ENCODE data around the gene RNF6. TPM values are rescaled to one million over a fixed set of nuclear protein-coding genes. Genes with fewer than 3 reads are reported as not detected.

RNF6 gene
- total and polyA plus RNA-seq, 4 experiments from 2014 or later, result 36.3 to 54.9 (median 47.3) TPM

GRCh38 chr13:26198116-26198515 is 24.0 kb downstream of the RNF6 start:
- H3K9me3 Mint-ChIP-seq, result peaks cover 0 to 31% (median 23%) of the 10 kb centered on the region in 8 donors
- CTCF ChIA-PET (ENCODE audit: partially characterized antibody), result interaction anchor here (5.5 kb wide), 1 partner anchor 13 kb away, joined by 35 read pairs; no protein-coding TSS in a partner anchor

DNA sequence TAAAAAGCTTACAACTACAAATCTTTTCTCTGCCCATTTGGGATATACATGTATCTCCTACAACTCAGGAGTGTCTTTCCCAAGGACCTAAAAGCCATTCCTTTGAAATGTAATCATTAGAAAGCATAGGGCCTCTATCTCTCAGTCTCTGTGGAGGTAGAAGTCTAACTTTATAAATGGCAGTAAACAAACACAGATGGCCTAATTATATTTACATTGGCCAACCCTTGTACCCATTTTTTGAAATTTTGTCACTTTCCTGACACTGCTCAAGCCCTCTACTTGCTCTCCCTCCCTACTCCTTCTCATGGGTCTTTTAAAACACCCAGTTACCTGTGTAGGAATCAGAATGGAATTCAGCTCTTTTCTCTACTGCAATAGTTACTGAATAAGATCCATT is 24.8 kb downstream of the RNF6 start:
- peaks cover 0 to 2% (median 0%) of the 10 kb centered on the region in 4 donors for H3K4me1 Mint-ChIP-seq
- no peaks in the 10 kb centered on the region for H3K27me3 Mint-ChIP-seq
- no peak overlapping the region for H3K27ac Mint-ChIP-seq
- peaks cover 0 to 31% (median 23%) of the 10 kb centered on the region in 8 donors for H3K9me3 Mint-ChIP-seq
- no peak overlapping the region for H3K27ac ChIP-seq (ENCODE audit: low read depth, low read length)
- H3K27me3 ChIP-seq (ENCODE audit: insufficient read depth, low read length), result no peaks in the 10 kb centered on the region
- POLR2A ChIA-PET (ENCODE audit: partially characterized antibody), result no interaction called here
- DNase-seq, result no peak
- no peaks in the 10 kb centered on the region for H3K36me3 ChIP-seq (ENCODE audit: insufficient read depth, low read length)
- no peak overlapping the region for H3K4me3 Mint-ChIP-seq
- H3K4me1 ChIP-seq (ENCODE audit: insufficient read depth, low read length), result no peaks in the 10 kb centered on the region
- CTCF ChIA-PET (ENCODE audit: partially characterized antibody), result interaction anchor here (1.7 kb wide), 1 partner anchor 12 kb away, joined by 5 read pairs; no protein-coding TSS in a partner anchor
- intact Hi-C loops (cut with micrococcal nuclease), result no loop called here
- H3K36me3 Mint-ChIP-seq, result peaks cover 34 to 60% of the 10 kb centered on the region in 2 donors
- no peak overlapping the region for H3K4me3 ChIP-seq (ENCODE audit: low read length in 2 of 2)
- no peaks in the 10 kb centered on the region for H3K9me3 ChIP-seq (ENCODE audit: control insufficient read depth in 1 of 2, low read length in 2 of 2)

More at GRCh38 chr13:26198116-26198515, 24.0 kb downstream of the RNF6 start:
- Histone ChIP-seq H3K4me1 (ENCODE audit: insufficient read depth, low read length) (no peaks in the 10 kb centered on the region), H3K36me3 (ENCODE audit: insufficient read depth, low read length) (no peaks in the 10 kb centered on the region), H3K27ac (ENCODE audit: low read depth, low read length) (no peak overlapping the region), H3K4me3 (ENCODE audit: low read length in 2 of 2) (no peak overlapping the region), H3K27me3 (ENCODE audit: insufficient read depth, low read length) (no peaks in the 10 kb centered on the region), H3K9me3 (ENCODE audit: control insufficient read depth in 1 of 2, low read length in 2 of 2) (no peaks in the 10 kb centered on the region)
- Mint-ChIP-seq H3K4me3 (no peak overlapping the region), H3K4me1 (peaks cover 0 to 2% (median 0%) of the 10 kb centered on the region in 4 donors), H3K27me3 (no peaks in the 10 kb centered on the region), H3K36me3 (peaks cover 37 to 63% of the 10 kb centered on the region in 2 donors), H3K27ac (no peak overlapping the region)
- DNase-seq, result no peak
- POLR2A ChIA-PET (ENCODE audit: partially characterized antibody), result interaction anchor here (1.1 kb wide), 1 partner anchor 24 kb away, joined by 5 read pairs; the partner anchor contains the start of gene RNF6
- intact Hi-C loops (cut with micrococcal nuclease), result no loop called here

- Histone ChIP-seq H3K4me3 (ENCODE audit: low read length in 2 of 2) (peak overlapping the region; percentile 50 to 80), H3K4me1 (ENCODE audit: insufficient read depth, low read length) (peaks cover 18% of the 10 kb centered on the region), H3K27me3 (ENCODE audit: insufficient read depth, low read length) (no peaks in the 10 kb centered on the region), H3K27ac (ENCODE audit: low read depth, low read length) (peak overlapping the region; percentile 60), H3K9me3 (ENCODE audit: control insufficient read depth in 1 of 2, low read length in 2 of 2) (no peaks in the 10 kb centered on the region), H3K36me3 (ENCODE audit: insufficient read depth, low read length) (no peaks in the 10 kb centered on the region)
- H3K9me3 Mint-ChIP-seq, result peaks cover 0 to 5% (median 0%) of the 10 kb centered on the region in 8 donors
- ChIA-PET POLR2A (ENCODE audit: partially characterized antibody) (interaction anchor here (0.7 to 3.7 kb wide), 8 partner anchors 31 to 1951 kb away, joined by 3 to 63 read pairs (median 6); partner anchors contain the start of genes CDK8, PAN3 and RNF6), CTCF (ENCODE audit: partially characterized antibody) (interaction anchor here (0.9 to 7.3 kb wide), 11 partner anchors 14 to 510 kb away, joined by 3 to 282 read pairs (median 27); partner anchors contain the start of genes CDK8 and RNF6)
- peak overlapping the region; percentile 91 to 98 (median 96) for H3K27ac Mint-ChIP-seq
- no peaks in the 10 kb centered on the region for H3K27me3 Mint-ChIP-seq
- H3K4me1 Mint-ChIP-seq, result peaks cover 12 to 33% (median 27%) of the 10 kb centered on the region in 4 donors
- peak overlapping the region; percentile 89 to 99 (median 94) for H3K4me3 Mint-ChIP-seq
- DNase-seq, result no peak
- H3K36me3 Mint-ChIP-seq, result peaks cover 0 to 10% of the 10 kb centered on the region in 2 donors
- intact Hi-C loops (cut with micrococcal nuclease), result loop anchor here (1.0 to 10.0 kb wide), 6 partner anchors 34 to 886 kb away; partner anchors contain the start of gene NUP58
These were observed 35.1 kb downstream of the RNF6 start for GRCh38 chr13:26186995-26187394.

DNA sequence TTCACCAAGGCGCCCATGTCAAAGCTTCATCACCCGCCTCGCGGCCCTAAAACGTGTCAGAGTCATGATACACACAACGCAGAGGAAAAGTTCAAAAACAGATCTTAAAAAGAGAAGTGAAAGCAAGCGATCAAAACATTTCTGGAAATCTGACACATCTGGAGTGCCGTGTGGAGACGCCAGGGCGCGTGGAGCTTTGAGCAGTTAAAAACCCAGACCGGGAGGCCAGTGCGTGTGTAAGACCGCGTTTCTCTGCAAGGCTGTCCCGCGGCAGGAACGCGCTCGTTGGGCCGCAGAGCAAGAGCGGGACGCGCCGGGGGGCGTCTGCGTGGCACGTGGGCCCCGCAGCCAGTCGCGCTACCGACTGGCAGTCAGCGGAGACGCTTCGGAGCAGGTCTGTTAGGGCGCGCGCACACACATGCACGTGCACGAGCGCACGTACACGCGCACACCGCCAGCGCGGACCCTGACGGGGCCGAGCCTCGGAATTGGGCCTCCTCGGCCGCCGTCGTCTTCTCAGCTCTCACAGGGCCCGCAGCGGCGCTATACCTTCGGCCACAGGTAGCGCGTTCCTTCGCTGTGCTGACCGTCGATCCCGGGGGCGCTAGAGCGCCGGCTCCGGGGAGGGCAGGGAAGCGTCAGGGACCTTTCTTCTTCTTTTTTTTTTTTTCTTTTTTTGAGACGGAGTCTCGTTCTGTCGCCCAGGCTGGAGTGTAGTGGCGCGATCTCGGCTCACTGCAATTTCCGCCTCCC is 35.8 kb downstream of the RNF6 start:
- no peaks in the 10 kb centered on the region for H3K27me3 ChIP-seq (ENCODE audit: insufficient read depth, low read length)
- Mint-ChIP-seq H3K27ac (peak overlapping the region; percentile 91 to 98 (median 96)), H3K4me3 (peak overlapping the region; percentile 89 to 99 (median 94)), H3K27me3 (no peaks in the 10 kb centered on the region), H3K36me3 (peaks cover 0 to 10% of the 10 kb centered on the region in 2 donors), H3K4me1 (peaks cover 12 to 33% (median 27%) of the 10 kb centered on the region in 4 donors), H3K9me3 (peaks cover 0 to 5% (median 0%) of the 10 kb centered on the region in 8 donors)
- peaks cover 18% of the 10 kb centered on the region for H3K4me1 ChIP-seq (ENCODE audit: insufficient read depth, low read length)
- H3K36me3 ChIP-seq (ENCODE audit: insufficient read depth, low read length), result no peaks in the 10 kb centered on the region
- CTCF ChIA-PET (ENCODE audit: partially characterized antibody), result interaction anchor here (0.7 to 7.3 kb wide), 19 partner anchors 15 to 518 kb away, joined by 3 to 282 read pairs (median 8); partner anchors contain the start of genes CDK8 and RNF6
- DNase-seq, result peak; percentile 88 to 93 (median 91)
- POLR2A ChIA-PET (ENCODE audit: partially characterized antibody), result interaction anchor here (0.7 to 3.7 kb wide), 9 partner anchors 31 to 1952 kb away, joined by 3 to 63 read pairs (median 6); partner anchors contain the start of genes CDK8, PAN3 and RNF6
- H3K9me3 ChIP-seq (ENCODE audit: control insufficient read depth in 1 of 2, low read length in 2 of 2), result no peaks in the 10 kb centered on the region
- H3K27ac ChIP-seq (ENCODE audit: low read depth, low read length), result peak overlapping the region; percentile 60
- H3K4me3 ChIP-seq (ENCODE audit: low read length in 2 of 2), result peak overlapping the region; percentile 80 to 82
- intact Hi-C loops (cut with micrococcal nuclease), result loop anchor here (1.0 to 10.0 kb wide), 6 partner anchors 35 to 885 kb away; partner anchors contain the start of gene NUP58

DNA sequence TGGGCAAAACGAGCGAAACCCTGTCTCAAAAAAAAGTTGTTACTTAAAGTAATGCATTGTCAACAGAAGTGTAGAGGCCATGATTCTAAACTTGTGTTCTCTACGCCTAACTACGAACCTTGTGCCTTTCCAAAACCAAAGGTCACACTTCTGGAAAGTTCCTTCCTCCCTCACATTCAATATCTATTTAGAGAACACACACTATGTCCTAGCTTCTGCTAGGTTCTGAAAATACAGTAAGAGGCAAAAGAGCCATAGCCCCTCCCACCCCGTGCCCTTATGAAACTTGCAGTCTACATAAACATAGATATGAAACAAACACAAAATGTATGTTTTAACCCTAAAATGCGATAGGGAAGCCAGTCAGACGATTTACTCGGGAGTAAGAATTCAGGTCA is 36.4 kb downstream of the RNF6 start:
- Mint-ChIP-seq H3K27ac (peak overlapping the region; percentile 91 to 98 (median 96)), H3K4me1 (peaks cover 12 to 33% (median 27%) of the 10 kb centered on the region in 4 donors), H3K4me3 (peak overlapping the region; percentile 89 to 99 (median 94)), H3K36me3 (peaks cover 0 to 10% of the 10 kb centered on the region in 2 donors), H3K27me3 (no peaks in the 10 kb centered on the region), H3K9me3 (peaks cover 0 to 5% (median 0%) of the 10 kb centered on the region in 8 donors)
- peak overlapping the region; percentile 60 for H3K27ac ChIP-seq (ENCODE audit: low read depth, low read length)
- no peaks in the 10 kb centered on the region for H3K36me3 ChIP-seq (ENCODE audit: insufficient read depth, low read length)
- H3K9me3 ChIP-seq (ENCODE audit: control insufficient read depth in 1 of 2, low read length in 2 of 2), result no peaks in the 10 kb centered on the region
- H3K27me3 ChIP-seq (ENCODE audit: insufficient read depth, low read length), result no peaks in the 10 kb centered on the region
- ChIA-PET CTCF (ENCODE audit: partially characterized antibody) (interaction anchor here (0.9 to 7.3 kb wide), 32 partner anchors 10 to 745 kb away, joined by 3 to 282 read pairs (median 6); partner anchors contain the start of genes CDK8 and RNF6), POLR2A (ENCODE audit: partially characterized antibody) (interaction anchor here (1.0 to 3.7 kb wide), 8 partner anchors 17 to 1953 kb away, joined by 3 to 63 read pairs (median 6); partner anchors contain the start of genes PAN3 and RNF6)
- H3K4me3 ChIP-seq (ENCODE audit: low read length in 2 of 2), result peak overlapping the region; percentile 80 to 82
- intact Hi-C loops (cut with micrococcal nuclease), result loop anchor here (1.0 to 10.0 kb wide), 6 partner anchors 36 to 884 kb away; partner anchors contain the start of gene NUP58
- peak in 1 of 5 donors; percentile 3 for DNase-seq
- peaks cover 18% of the 10 kb centered on the region for H3K4me1 ChIP-seq (ENCODE audit: insufficient read depth, low read length)

DNA sequence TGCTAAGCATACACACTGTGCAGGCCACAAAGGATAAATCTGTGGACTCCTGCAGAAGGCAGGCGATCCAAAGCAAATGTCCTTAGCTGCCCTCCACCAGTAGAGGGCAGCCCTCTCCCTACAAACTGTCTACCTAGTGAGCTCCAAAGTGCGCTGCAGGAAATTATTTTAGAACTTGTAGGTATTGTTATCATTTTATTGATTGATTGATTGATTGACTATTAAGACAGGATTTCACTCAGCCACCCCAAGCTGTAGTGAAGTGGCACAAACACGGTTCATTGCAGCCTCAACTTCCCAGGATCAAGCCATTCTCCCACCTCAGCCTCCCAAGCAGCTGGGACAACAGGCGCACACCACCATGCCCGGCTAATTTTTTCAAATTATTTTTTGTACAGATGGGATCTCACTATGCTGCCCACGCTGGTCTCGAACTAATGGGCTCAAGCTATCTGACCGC is 37.3 kb downstream of the RNF6 start:
- peak; percentile 70 to 76 (median 73) for DNase-seq
- peaks cover 12 to 33% (median 26%) of the 10 kb centered on the region in 4 donors for H3K4me1 Mint-ChIP-seq
- peaks cover 0 to 10% of the 10 kb centered on the region in 2 donors for H3K36me3 Mint-ChIP-seq
- peaks cover 0 to 5% (median 0%) of the 10 kb centered on the region in 8 donors for H3K9me3 Mint-ChIP-seq
- intact Hi-C loops (cut with micrococcal nuclease), result loop anchor here (1.0 to 10.0 kb wide), 5 partner anchors 210 to 687 kb away; no protein-coding TSS in a partner anchor
- peak overlapping the region; percentile 65 to 84 (median 77) for H3K4me3 Mint-ChIP-seq
- no peak overlapping the region for H3K27ac ChIP-seq (ENCODE audit: low read depth, low read length)
- ChIA-PET POLR2A (ENCODE audit: partially characterized antibody) (interaction anchor here (1.0 to 3.7 kb wide), 6 partner anchors 18 to 514 kb away, joined by 3 to 63 read pairs (median 8); partner anchors contain the start of gene RNF6), CTCF (ENCODE audit: partially characterized antibody) (interaction anchor here (0.6 to 7.3 kb wide), 51 partner anchors 8 to 746 kb away, joined by 3 to 282 read pairs (median 5); partner anchors contain the start of genes CDK8 and RNF6)
- H3K27ac Mint-ChIP-seq, result peak overlapping the region in 6 of 7 donors; percentile 71 to 87 (median 84)
- H3K36me3 ChIP-seq (ENCODE audit: insufficient read depth, low read length), result no peaks in the 10 kb centered on the region
- H3K27me3 Mint-ChIP-seq, result no peaks in the 10 kb centered on the region
- no peaks in the 10 kb centered on the region for H3K9me3 ChIP-seq (ENCODE audit: control insufficient read depth in 1 of 2, low read length in 2 of 2)
- peaks cover 18% of the 10 kb centered on the region for H3K4me1 ChIP-seq (ENCODE audit: insufficient read depth, low read length)
- H3K4me3 ChIP-seq (ENCODE audit: low read length in 2 of 2), result no peak overlapping the region
- no peaks in the 10 kb centered on the region for H3K27me3 ChIP-seq (ENCODE audit: insufficient read depth, low read length)
